Measurements from ENCODE around the gene UGT1A4. TPM values are rescaled to one million over a fixed set of nuclear protein-coding genes. Genes with fewer than 3 reads are reported as not detected.

UGT1A4 gene
- total RNA-seq, 1 donor from 2014 or later = not detected

GRCh38 chr2:233674995-233675394 lies 43.5 kb upstream of the UGT1A4 start:
- no peaks in the 10 kb centered on the region for H3K27me3 ChIP-seq
- H3K4me1 ChIP-seq = no peaks in the 10 kb centered on the region
- no peak overlapping the region for H3K4me3 ChIP-seq
- DNase-seq (no peak), ATAC-seq (no peak)
- intact Hi-C loops (cut with DNase I) = no loop called here
- no peak for TF ChIP-seq CTCF (IDR thresholded peaks at IDR 0.05)
- no peaks in the 10 kb centered on the region for H3K9me3 ChIP-seq
- H3K27ac ChIP-seq = no peak overlapping the region
- no peaks in the 10 kb centered on the region for H3K36me3 ChIP-seq

GRCh38 chr2:233676046-233676445 lies 42.5 kb upstream of the UGT1A4 start:
- Histone ChIP-seq H3K27ac (no peak overlapping the region), H3K9me3 (no peaks in the 10 kb centered on the region), H3K4me1 (no peaks in the 10 kb centered on the region), H3K4me3 (no peak overlapping the region), H3K27me3 (no peaks in the 10 kb centered on the region), H3K36me3 (no peaks in the 10 kb centered on the region)
- TF ChIP-seq CTCF (IDR thresholded peaks at IDR 0.05) = no peak
- intact Hi-C loops (cut with DNase I) = no loop called here
- ATAC-seq = no peak
- no peak for DNase-seq

- no peak for TF ChIP-seq CTCF (IDR thresholded peaks at IDR 0.05)
- intact Hi-C loops (cut with DNase I) = no loop called here
- H3K27me3 ChIP-seq = no peaks in the 10 kb centered on the region
- H3K4me1 ChIP-seq = no peaks in the 10 kb centered on the region
- no peaks in the 10 kb centered on the region for H3K36me3 ChIP-seq
- no peaks in the 10 kb centered on the region for H3K9me3 ChIP-seq
- DNase-seq = no peak
- H3K4me3 ChIP-seq = no peak overlapping the region
- no peak for ATAC-seq
- H3K27ac ChIP-seq = no peak overlapping the region
Measured at GRCh38 chr2:233679196-233679595, 39.3 kb upstream of the UGT1A4 start.

- H3K4me3 ChIP-seq = no peak overlapping the region
- no peak overlapping the region for H3K27ac ChIP-seq
- TF ChIP-seq CTCF (IDR thresholded peaks at IDR 0.05) = no peak
- H3K27me3 ChIP-seq = no peaks in the 10 kb centered on the region
- intact Hi-C loops (cut with DNase I) = no loop called here
- H3K9me3 ChIP-seq = no peaks in the 10 kb centered on the region
- ATAC-seq (no peak), DNase-seq (no peak)
- H3K4me1 ChIP-seq = no peaks in the 10 kb centered on the region
- H3K36me3 ChIP-seq = no peaks in the 10 kb centered on the region
Measured at GRCh38 chr2:233680361-233681045, 38.0 kb upstream of the UGT1A4 start.

- Histone ChIP-seq H3K4me1 (no peaks in the 10 kb centered on the region), H3K4me3 (no peak within 1 kb of the TSS), H3K36me3 (no peaks in the 10 kb centered on the region), H3K27ac (no peak within 1 kb of the TSS), H3K27me3 (no peaks in the 10 kb centered on the region), H3K9me3 (no peaks in the 10 kb centered on the region)
- ATAC-seq = no peak
- no peak for TF ChIP-seq CTCF (IDR thresholded peaks at IDR 0.05)
- intact Hi-C loops (cut with DNase I) = no loop called here
- DNase-seq = no peak
Measured at GRCh38 chr2:233681521-233682099, 36.9 kb upstream of the UGT1A4 start, which contains the start of gene UGT1A7. Gene UGT1A7 (plus strand): TSS chr2:233681901. CDS start chr2:233681938, 37 bp downstream.

Data from upper lobe of right lung (tissue), 1 donor.